ENCODE measurements around the gene GPR137.

DNA sequence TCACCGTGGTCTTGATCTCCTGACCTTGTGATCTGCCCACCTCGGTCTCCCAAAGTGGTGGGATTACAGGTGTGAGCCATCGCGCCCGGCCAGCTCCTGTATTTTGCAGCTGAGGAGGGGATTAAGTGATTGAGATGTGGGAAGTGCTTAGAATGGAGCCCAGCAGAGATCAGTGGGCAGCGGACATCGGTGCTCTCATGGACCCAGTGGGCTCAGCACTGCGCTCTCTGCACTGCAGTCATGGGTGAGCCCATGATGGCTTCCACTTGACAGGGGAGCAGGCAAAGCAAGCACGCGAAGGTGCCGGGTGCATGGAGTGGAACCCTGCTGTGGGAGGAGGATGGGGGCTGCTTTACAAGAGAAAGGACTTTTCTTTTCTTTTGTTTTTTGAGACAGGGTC lies 45.2 kb downstream of the GPR137 start:
- TF ChIP-seq, protein P1, sequence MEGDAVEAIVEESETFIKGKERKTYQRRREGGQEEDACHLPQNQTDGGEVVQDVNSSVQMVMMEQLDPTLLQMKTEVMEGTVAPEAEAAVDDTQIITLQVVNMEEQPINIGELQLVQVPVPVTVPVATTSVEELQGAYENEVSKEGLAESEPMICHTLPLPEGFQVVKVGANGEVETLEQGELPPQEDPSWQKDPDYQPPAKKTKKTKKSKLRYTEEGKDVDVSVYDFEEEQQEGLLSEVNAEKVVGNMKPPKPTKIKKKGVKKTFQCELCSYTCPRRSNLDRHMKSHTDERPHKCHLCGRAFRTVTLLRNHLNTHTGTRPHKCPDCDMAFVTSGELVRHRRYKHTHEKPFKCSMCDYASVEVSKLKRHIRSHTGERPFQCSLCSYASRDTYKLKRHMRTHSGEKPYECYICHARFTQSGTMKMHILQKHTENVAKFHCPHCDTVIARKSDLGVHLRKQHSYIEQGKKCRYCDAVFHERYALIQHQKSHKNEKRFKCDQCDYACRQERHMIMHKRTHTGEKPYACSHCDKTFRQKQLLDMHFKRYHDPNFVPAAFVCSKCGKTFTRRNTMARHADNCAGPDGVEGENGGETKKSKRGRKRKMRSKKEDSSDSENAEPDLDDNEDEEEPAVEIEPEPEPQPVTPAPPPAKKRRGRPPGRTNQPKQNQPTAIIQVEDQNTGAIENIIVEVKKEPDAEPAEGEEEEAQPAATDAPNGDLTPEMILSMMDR (IDR thresholded peaks at IDR 0.05; ENCODE audit: low read depth, low read length, missing input control), result no peak
- TF ChIP-seq, protein P2, sequence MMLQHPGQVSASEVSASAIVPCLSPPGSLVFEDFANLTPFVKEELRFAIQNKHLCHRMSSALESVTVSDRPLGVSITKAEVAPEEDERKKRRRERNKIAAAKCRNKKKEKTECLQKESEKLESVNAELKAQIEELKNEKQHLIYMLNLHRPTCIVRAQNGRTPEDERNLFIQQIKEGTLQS (IDR thresholded peaks at IDR 0.05), result no peak
- TF ChIP-seq EGR1 (IDR thresholded peaks at IDR 0.05; ENCODE audit: low read depth in 2 of 2) (no peak), YY1 (IDR thresholded peaks at IDR 0.05) (no peak), JUND (IDR thresholded peaks at IDR 0.05) (no peak), RAD21 (IDR thresholded peaks at IDR 0.05) (no peak)
- TF ChIP-seq, protein P3, sequence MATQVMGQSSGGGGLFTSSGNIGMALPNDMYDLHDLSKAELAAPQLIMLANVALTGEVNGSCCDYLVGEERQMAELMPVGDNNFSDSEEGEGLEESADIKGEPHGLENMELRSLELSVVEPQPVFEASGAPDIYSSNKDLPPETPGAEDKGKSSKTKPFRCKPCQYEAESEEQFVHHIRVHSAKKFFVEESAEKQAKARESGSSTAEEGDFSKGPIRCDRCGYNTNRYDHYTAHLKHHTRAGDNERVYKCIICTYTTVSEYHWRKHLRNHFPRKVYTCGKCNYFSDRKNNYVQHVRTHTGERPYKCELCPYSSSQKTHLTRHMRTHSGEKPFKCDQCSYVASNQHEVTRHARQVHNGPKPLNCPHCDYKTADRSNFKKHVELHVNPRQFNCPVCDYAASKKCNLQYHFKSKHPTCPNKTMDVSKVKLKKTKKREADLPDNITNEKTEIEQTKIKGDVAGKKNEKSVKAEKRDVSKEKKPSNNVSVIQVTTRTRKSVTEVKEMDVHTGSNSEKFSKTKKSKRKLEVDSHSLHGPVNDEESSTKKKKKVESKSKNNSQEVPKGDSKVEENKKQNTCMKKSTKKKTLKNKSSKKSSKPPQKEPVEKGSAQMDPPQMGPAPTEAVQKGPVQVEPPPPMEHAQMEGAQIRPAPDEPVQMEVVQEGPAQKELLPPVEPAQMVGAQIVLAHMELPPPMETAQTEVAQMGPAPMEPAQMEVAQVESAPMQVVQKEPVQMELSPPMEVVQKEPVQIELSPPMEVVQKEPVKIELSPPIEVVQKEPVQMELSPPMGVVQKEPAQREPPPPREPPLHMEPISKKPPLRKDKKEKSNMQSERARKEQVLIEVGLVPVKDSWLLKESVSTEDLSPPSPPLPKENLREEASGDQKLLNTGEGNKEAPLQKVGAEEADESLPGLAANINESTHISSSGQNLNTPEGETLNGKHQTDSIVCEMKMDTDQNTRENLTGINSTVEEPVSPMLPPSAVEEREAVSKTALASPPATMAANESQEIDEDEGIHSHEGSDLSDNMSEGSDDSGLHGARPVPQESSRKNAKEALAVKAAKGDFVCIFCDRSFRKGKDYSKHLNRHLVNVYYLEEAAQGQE (IDR thresholded peaks at IDR 0.05), result no peak
